Keratinocyte (primary cell): ENCODE data around the gene HIVEP2. TPM values are rescaled to one million over a fixed set of nuclear protein-coding genes. Genes with fewer than 3 reads are reported as not detected.

Experiments used
- DNase-seq: peaks from one replicate; pipeline ENCODE4 v3.0.0-alpha.2; 2011; ENCODE audit warnings: low read depth, missing footprints, low spot score
- FAIRE-seq: peaks from 2 replicates; lab custom pipeline; 2011; peaks lifted over from hg19 to GRCh38; lab: Jason Lieb, UNC
- H2AFZ ChIP-seq: 2 replicates; pipeline ENCODE4 v1.6.0; 2012; ENCODE audit warnings: low read length, control low read depth, inconsistent platforms; ENCODE audit not compliant: control insufficient read depth
- H3K27ac ChIP-seq: 2 replicates; pipeline ENCODE4 v1.5.1; 2011; ENCODE audit warnings: low read length; ENCODE audit not compliant: control insufficient read depth, insufficient read depth
- H3K27me3 ChIP-seq: 3 replicates; pipeline ENCODE4 v1.6.0; 2011; ENCODE audit warnings: low read length; ENCODE audit not compliant: control insufficient read depth, insufficient read depth; ENCODE audit errors: extremely low read depth
- H3K36me3 ChIP-seq, 2 experiments: 2 replicates in 1 of 2; 3 replicates in 1 of 2; pipeline ENCODE4 v1.5.1; 2011; ENCODE audit warnings: low read length in 2 of 2, mild to moderate bottlenecking in 1 of 2; ENCODE audit not compliant: control insufficient read depth in 2 of 2, insufficient read depth in 2 of 2; ENCODE audit errors: extremely low read depth in 1 of 2
- H3K4me1 ChIP-seq: 3 replicates; pipeline ENCODE4 v1.5.1; 2011; ENCODE audit warnings: low read length; ENCODE audit not compliant: control insufficient read depth, insufficient read depth; ENCODE audit errors: extremely low read depth
- H3K4me2 ChIP-seq: 3 replicates; pipeline ENCODE4 v1.6.0; 2011; ENCODE audit warnings: low read depth, low read length; ENCODE audit not compliant: control insufficient read depth, insufficient read depth; ENCODE audit errors: extremely low read depth
- H3K4me3 ChIP-seq, 3 experiments: fragments of 200-600 bp in 1 of 3; sonication (generic) in 1 of 3; 2 replicates in 2 of 3; 3 replicates in 1 of 3; pipeline ENCODE4 v1.5.1; 2011 to 2016; ENCODE audit warnings: low read length in 3 of 3, mild to moderate bottlenecking in 3 of 3, control low read depth in 2 of 3, inconsistent platforms in 1 of 3, low read depth in 1 of 3, mixed read lengths in 1 of 3, mixed run types in 1 of 3, moderate library complexity in 1 of 3; ENCODE audit not compliant: control insufficient read depth in 2 of 3, insufficient read depth in 2 of 3; ENCODE audit errors: extremely low read depth in 1 of 3
- H3K79me2 ChIP-seq: 2 replicates; pipeline ENCODE4 v1.6.0; 2012; ENCODE audit warnings: low read length; ENCODE audit not compliant: control insufficient read depth, insufficient read depth
- H3K9ac ChIP-seq: 3 replicates; pipeline ENCODE4 v1.6.0; 2011; ENCODE audit warnings: low read length; ENCODE audit not compliant: control insufficient read depth, insufficient read depth; ENCODE audit errors: extremely low read depth
- H3K9me1 ChIP-seq: 3 replicates; pipeline ENCODE4 v1.6.0; 2011; ENCODE audit warnings: low read length; ENCODE audit not compliant: control insufficient read depth, insufficient read depth; ENCODE audit errors: extremely low read depth
- H3K9me3 ChIP-seq: 2 replicates; pipeline ENCODE4 v1.5.1; 2012; ENCODE audit warnings: low read depth, low read length; ENCODE audit not compliant: control insufficient read depth
- H4K20me1 ChIP-seq: 3 replicates; pipeline ENCODE4 v1.6.0; 2011; ENCODE audit warnings: low read length; ENCODE audit not compliant: control insufficient read depth, insufficient read depth; ENCODE audit errors: extremely low read depth
- dilution Hi-C: fragments of 300-500 bp; cut with MboI; formaldehyde crosslinking; loops from one replicate; pipeline ENCODE4 v1.7.0; 2020; ENCODE audit warnings: low sequenced_read_pairs; ENCODE audit not compliant: extremely low pct_ligation_motif_present
- polyA plus RNA-seq, 5 experiments: library from polyadenylated mRNA; depleted of rRNA in 3 of 5; stranded (reverse) in 3 of 5; stranded (forward) in 1 of 5; unstranded in 1 of 5; fragments of >200 nt; gene quantifications; 1 replicate in 1 of 5; 2 replicates in 3 of 5; 3 replicates in 1 of 5; pipeline versions ENCODE4 v1.2.1 to v1.2.3, GENCODE V29; 2011 to 2012; ENCODE audit warnings: missing spikeins in 2 of 5, low read depth in 1 of 5, low replicate concordance in 1 of 5
- TF ChIP-seq, protein P1 (sequence below), 3 experiments: IDR thresholded peaks in 1 of 3; conservative IDR thresholded peaks in 1 of 3; optimal IDR thresholded peaks in 1 of 3; 2 replicates in 2 of 3; 3 replicates in 1 of 3; pipeline versions ENCODE3 to v1.5.1; 2011; ENCODE audit warnings: low read length in 3 of 3, mild to moderate bottlenecking in 3 of 3, moderate library complexity in 2 of 3, control low read depth in 1 of 3, inconsistent platforms in 1 of 3; ENCODE audit not compliant: insufficient read depth in 2 of 3; ENCODE audit errors: extremely low read depth in 1 of 3

HIVEP2 gene
- polyA plus RNA-seq, 1 donor (not counting 4 experiments of a cell fraction or from before 2014, with no cell fraction given): 8.9 TPM

DNA sequence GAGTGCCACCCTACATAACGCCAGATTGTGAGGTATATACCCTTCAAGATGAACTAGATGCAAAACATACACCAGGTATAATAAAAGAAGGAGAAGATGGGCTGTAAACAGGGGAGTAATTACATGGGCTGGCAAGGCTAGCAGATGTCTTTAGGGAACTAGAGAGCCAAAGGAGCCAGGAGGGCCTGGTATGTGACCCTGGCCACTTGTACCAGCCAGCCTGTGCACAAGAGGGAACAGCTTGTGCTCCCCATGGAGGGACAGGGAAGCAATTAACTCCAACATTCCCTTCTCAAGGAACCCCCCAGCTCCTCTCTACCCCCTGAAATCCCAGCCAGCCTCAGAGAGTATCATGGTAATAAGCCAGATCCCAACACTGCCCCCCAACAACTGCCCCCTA is 139.9 kb downstream of the HIVEP2 start:
- dilution Hi-C loops: no loop called here
- no peaks in the 10 kb centered on the region for H4K20me1 ChIP-seq
- peaks cover 0 to 8% of the 10 kb centered on the region in 2 experiments for H3K36me3 ChIP-seq
- peaks cover 12% of the 10 kb centered on the region for H3K4me1 ChIP-seq
- no peaks in the 10 kb centered on the region for H3K9me3 ChIP-seq
- H3K9me1 ChIP-seq: no peaks in the 10 kb centered on the region
- H3K27me3 ChIP-seq: no peaks in the 10 kb centered on the region
- H3K27ac ChIP-seq: no peak overlapping the region
- TF ChIP-seq, protein P1, sequence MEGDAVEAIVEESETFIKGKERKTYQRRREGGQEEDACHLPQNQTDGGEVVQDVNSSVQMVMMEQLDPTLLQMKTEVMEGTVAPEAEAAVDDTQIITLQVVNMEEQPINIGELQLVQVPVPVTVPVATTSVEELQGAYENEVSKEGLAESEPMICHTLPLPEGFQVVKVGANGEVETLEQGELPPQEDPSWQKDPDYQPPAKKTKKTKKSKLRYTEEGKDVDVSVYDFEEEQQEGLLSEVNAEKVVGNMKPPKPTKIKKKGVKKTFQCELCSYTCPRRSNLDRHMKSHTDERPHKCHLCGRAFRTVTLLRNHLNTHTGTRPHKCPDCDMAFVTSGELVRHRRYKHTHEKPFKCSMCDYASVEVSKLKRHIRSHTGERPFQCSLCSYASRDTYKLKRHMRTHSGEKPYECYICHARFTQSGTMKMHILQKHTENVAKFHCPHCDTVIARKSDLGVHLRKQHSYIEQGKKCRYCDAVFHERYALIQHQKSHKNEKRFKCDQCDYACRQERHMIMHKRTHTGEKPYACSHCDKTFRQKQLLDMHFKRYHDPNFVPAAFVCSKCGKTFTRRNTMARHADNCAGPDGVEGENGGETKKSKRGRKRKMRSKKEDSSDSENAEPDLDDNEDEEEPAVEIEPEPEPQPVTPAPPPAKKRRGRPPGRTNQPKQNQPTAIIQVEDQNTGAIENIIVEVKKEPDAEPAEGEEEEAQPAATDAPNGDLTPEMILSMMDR (optimal IDR thresholded peaks at IDR 0.05 in 1 of 3, IDR thresholded peaks at IDR 0.05 in 1 of 3, conservative IDR thresholded peaks at IDR 0.05 in 1 of 3; ENCODE audit: extremely low read depth in 1 of 3, insufficient read depth in 2 of 3, low read length in 3 of 3): no peak
- no peak overlapping the region for H3K9ac ChIP-seq
- H3K4me3 ChIP-seq: no peak overlapping the region
- FAIRE-seq (no peak), DNase-seq (no peak)
- H3K4me2 ChIP-seq: no peak overlapping the region
- H2AFZ ChIP-seq: no peak overlapping the region
- H3K79me2 ChIP-seq: peaks cover 2% of the 10 kb centered on the region

- Histone ChIP-seq H3K27ac (no peak overlapping the region), H3K36me3 (peaks cover 0 to 8% of the 10 kb centered on the region in 2 experiments), H3K9me3 (no peaks in the 10 kb centered on the region), H3K9ac (no peak overlapping the region), H3K4me1 (peaks cover 12% of the 10 kb centered on the region), H3K4me2 (no peak overlapping the region), H3K79me2 (peaks cover 2% of the 10 kb centered on the region), H3K9me1 (no peaks in the 10 kb centered on the region), H3K4me3 (no peak overlapping the region), H2AFZ (no peak overlapping the region), H3K27me3 (no peaks in the 10 kb centered on the region), H4K20me1 (no peaks in the 10 kb centered on the region)
- FAIRE-seq (no peak), DNase-seq (no peak)
- dilution Hi-C loops: no loop called here
- TF ChIP-seq, protein P1 (optimal IDR thresholded peaks at IDR 0.05 in 1 of 3, IDR thresholded peaks at IDR 0.05 in 1 of 3, conservative IDR thresholded peaks at IDR 0.05 in 1 of 3; ENCODE audit: extremely low read depth in 1 of 3, insufficient read depth in 2 of 3, low read length in 3 of 3): no peak
Observed at GRCh38 chr6:142804490-142804889, 140.5 kb downstream of the HIVEP2 start.
